Right lobe of liver (tissue), 4 donors: ENCODE results near the gene MPHOSPH8.
"Not testable (repeated sequence)": the region's sequence is repeated elsewhere in the genome, so short reads cannot be mapped to it uniquely, and the experiment has no call there.

Source experiments
- CTCF ChIP-seq, 4 donors: fragments of 200-600 bp in 3 of 4; fragments of 450-650 bp in 1 of 4; IDR thresholded peaks; one replicate each; pipeline versions ENCODE4 v1.5.1 to v1.8.0; 2016 to 2022; ENCODE audit warnings: antibody characterized with exemption in 4 of 4, mild to moderate bottlenecking in 2 of 4
- POLR2A ChIP-seq: fragments of 450-650 bp; IDR thresholded peaks from one replicate; pipeline ENCODE4 v1.6.1; 2017; ENCODE audit warnings: antibody characterized with exemption, mild to moderate bottlenecking
- donor health status: DM: no; HTN: no; CAD: no.
- donor health status: DM: no; HTN: no; CAD: no.
- donor health status: DM: no; HTN: yes; CAD: no.

GRCh38 chr13:19691447-19691846 is 58.0 kb downstream of the MPHOSPH8 start:
- TF ChIP-seq CTCF (IDR thresholded peaks at IDR 0.05); POLR2A: not testable (repeated sequence)
